ENCODE data around the gene BPNT1. TPM values are rescaled to one million over a fixed set of nuclear protein-coding genes. Genes with fewer than 3 reads are reported as not detected.
A peak's percentile ranks its signal among the peaks of the same experiment; 100 is the strongest.
"Not testable (repeated sequence)": the region's sequence is repeated elsewhere in the genome, so short reads cannot be mapped to it uniquely, and the experiment has no call there.

Gene BPNT1
- total RNA-seq, 1 experiment from 2014 or later = 35.8 TPM

DNA sequence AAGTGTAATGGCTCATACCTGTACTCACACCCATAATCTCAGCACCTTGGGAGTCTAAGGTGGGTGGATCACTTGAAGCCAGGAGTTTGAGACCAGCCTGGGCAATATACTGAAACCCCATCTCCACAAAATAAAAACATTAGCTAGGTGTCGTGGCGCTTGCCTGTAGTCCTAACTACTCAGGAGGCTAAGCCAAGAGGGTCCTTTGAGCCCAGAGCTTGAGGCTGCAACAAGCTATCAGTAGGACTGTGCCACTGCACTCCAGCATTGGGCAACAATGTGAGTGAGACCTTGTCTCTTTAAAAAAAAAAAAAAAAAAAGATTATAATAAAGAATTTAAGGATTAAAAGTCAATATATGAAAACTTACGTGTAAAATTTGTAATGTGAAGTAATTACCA, 11.7 kb downstream of the BPNT1 start:
- no peak for DNase-seq (ENCODE audit: low read depth)

- DNase-seq (ENCODE audit: low read depth) = no peak
Measured at GRCh38 chr1:220076861-220077762, 12.5 kb downstream of the BPNT1 start.

GRCh38 chr1:220067269-220068204, 22.1 kb downstream of the BPNT1 start:
- DNase-seq (ENCODE audit: low read depth) = no peak

GRCh38 chr1:220062629-220063028, 27.0 kb downstream of the BPNT1 start:
- DNase-seq (ENCODE audit: low read depth) = no peak

GRCh38 chr1:220060876-220061275, 28.7 kb downstream of the BPNT1 start:
- DNase-seq (ENCODE audit: low read depth) = no peak

DNA sequence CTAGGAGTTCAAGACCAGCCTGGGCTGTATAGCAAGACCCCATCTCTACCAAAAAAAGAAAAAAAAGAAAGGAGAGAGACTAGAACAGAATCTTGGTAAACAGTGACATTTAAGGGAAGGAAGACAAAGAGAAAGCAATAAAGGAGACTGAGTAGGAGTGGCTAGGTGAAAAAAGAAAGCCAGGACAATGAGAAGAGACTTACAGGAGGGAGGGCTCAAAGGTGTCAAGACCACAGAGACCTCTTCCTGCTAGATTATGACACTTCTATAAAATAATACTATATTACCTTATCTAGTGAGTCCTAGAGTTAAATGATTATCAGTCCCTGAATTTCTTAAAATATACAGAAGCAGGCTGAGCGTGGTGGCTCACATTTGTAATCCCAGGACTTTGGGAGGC, 33.2 kb downstream of the BPNT1 start:
- DNase-seq (ENCODE audit: low read depth) = no peak

DNA sequence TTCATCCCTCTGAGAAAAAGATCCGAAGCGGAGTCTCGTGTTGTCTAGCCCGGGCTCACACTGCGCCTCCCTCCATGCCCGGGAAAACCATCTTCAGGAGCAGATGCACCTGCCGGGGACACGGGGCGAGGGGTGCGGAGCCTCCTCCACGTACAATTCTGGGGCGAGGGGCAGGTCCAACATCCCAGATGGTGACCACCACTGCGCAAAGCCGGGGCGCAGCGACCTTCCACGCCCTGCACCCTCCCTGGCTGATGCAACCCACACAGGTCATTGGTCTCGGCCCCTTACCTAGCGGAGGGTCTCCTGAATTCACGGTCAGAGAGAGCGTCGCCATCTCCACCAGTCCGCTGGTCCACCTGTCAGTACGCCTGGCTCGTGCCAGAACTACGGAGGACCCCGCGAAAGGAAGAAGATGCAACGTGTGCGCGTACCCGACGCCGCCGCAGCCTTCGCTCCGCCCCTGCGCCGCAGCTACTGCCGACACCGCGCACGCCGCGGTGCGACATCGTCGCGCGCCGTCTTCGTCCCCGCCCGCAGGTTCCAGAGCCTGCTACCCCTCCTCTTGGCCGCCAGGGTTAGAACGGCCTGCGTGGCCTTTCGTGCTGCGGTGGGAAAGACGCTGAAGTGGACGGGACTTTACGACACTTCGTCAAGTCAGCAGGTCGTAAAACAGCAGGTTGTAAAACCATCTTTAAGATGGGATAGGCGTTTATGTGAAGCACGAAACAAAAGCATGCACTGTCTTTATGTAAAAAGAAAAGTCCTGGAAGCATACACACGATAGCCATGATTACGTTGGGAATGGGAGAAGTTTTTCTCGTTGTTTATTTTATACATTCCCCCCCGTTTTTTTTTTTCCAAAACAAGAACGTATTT, 43.3 kb downstream of the BPNT1 start, which contains the start of gene EPRS1:
TSS of gene EPRS1 (minus strand) at position 454 of the 879 bp plus-strand sequence. CDS start at position 337, 117 bp downstream.
- DNase-seq (ENCODE audit: low read depth) = peak; percentile 97

DNA sequence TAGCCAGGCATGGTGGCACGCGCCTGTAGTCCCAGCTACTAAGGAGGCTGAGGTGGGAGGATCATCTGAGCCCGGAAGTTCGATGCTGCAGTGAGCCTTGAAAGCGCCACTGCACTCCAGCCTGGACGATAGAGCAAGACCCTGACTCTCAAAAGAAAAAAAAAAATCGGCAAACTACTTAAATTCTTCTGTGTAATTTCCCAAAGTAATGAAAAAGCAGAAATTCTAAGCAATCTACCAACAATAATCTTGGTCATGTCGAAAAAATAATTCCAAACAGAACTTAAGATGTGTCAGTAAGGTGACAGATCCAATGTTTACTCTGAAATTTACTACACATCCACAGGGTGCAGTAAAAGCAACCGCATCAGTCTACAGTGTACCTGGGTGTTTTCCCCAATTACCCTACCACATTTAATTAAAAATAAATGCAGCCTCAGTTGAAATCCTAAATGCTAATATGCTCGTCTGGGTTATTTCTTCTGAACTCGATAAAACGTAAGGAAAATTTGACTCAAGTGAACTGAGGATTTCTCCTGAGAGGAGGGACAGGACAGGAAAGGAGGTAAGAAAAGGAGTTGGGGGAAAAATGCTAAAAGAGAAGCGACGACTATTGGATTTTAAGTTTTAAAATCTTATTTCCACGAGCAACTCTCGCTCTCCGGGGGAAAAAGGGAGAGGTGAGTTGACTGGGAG, 44.1 kb downstream of the BPNT1 start:
- DNase-seq (ENCODE audit: low read depth) = no peak

- no peak for DNase-seq (ENCODE audit: low read depth)
Measured at GRCh38 chr1:220044678-220045355, 44.8 kb downstream of the BPNT1 start.

- DNase-seq (ENCODE audit: low read depth) = no peak
Measured at GRCh38 chr1:220043646-220044045, 45.9 kb downstream of the BPNT1 start.

GRCh38 chr1:220040028-220040596, 49.5 kb downstream of the BPNT1 start:
- DNase-seq (ENCODE audit: low read depth) = no peak

DNA sequence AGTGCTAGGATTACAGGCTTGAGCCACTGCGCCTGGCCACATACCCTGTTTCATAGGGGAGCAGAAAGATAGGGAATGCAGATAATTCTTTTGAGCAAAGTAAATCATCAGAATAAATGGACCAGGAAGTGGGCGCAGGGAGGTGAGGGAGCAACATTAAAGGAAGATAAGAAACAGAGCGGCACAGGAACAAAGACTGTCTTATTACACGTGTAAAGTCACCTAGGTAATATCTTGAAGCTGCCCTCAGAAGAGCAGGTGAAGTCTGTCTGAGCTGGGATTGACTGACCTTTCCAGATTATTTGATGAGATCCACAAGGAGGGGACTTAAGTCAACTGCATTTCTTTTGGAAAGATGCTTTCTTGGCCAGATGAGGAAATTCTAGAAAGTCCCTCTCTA, 50.9 kb downstream of the BPNT1 start:
- DNase-seq (ENCODE audit: low read depth) = no peak

- not testable (repeated sequence) for DNase-seq (ENCODE audit: low read depth)
Measured at GRCh38 chr1:220037810-220038209, 51.8 kb downstream of the BPNT1 start.

- DNase-seq (ENCODE audit: low read depth) = no peak
Measured at GRCh38 chr1:220032911-220033310, 56.7 kb downstream of the BPNT1 start.

DNA sequence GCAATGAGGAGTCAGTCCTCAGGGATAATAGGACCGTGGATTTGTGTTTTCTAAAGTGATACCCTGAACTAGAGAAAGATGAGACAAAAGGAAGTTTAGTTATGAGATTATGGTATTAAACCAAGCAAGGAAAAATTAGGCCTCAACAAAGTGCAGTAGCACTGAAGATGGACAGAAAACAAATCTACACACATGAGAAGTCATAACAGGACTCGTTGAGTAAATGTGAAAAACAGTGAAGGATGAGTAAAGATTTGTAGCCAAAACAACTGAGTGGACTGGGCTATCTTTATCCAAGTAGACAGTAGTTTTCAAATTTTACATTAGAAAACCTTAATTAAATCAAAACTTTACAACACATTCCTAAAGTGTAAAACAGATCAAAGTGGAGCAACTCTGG, 58.3 kb downstream of the BPNT1 start:
- DNase-seq (ENCODE audit: low read depth) = no peak

GRCh38 chr1:220028346-220028895, 61.2 kb downstream of the BPNT1 start:
- DNase-seq (ENCODE audit: low read depth) = no peak

DNA sequence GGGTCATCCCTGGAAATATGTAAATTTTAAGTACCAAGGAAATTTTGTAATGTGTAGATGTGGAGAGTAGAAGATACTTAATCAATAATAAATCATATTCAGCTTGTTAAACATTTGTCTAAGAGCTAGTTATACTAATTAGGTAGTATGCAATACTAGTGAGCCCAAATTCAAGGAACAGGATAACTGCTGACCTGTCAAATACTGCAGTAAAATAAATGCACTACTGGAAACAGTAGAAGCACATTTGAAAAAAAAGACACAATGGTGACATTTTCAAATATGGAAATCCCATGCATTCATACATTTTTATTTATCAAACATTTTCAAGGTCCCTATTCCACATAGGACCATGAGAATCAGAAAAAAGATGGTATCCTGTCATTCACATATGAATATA, 70.5 kb downstream of the BPNT1 start:
- no peak for DNase-seq (ENCODE audit: low read depth)

DNA sequence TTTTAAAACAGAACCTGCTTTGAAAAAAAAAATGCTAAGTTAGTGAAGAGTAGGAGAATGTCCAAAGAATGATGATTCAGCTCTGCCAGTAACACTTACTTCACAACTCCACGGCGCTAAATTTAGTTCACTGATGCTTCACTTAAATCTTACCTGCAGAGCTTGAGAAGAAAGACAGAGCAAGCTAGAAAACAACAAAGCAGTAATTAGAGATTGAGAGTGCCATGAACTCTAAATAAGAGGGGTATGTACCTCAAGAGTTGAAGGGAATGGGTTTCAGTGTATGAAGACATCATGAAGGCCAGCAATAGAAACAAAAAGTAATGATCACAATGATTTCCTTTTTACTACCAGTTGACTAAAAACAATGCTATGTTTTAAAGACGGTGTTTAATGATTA, 76.1 kb downstream of the BPNT1 start:
- DNase-seq (ENCODE audit: low read depth) = peak; percentile 22

DNA sequence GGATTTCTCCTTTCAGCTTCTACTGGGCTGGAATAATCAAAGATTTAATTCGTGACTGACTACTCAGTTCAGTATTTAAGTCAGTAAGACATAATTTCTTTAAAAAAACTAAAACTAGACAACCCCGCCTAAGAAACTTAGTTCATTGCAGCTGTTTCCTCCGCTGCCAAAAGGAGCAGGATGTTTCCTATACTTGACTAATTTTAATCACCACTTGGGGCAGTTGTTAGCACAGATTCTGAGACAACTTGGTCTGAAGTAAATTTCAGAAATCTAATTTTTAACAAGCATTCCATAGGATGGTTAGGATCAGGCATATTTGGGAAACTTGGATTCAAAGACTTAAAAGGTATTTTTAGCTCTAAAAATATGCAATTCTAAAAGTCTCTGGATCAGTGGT, 77.3 kb downstream of the BPNT1 start:
- DNase-seq (ENCODE audit: low read depth) = peak; percentile 66
